ENCODE measurements around the gene PSMB3. TPM values are rescaled to one million over a fixed set of nuclear protein-coding genes. Genes with fewer than 3 reads are reported as not detected.

The PSMB3 gene
- total and polyA plus RNA-seq, 9 of the 15 experiments (the other 6 are each of a cell fraction or from before 2014, with no cell fraction given) = 460 to 2,775 (median 574) TPM

GRCh38 chr17:38779965-38780752 lies 27.6 kb downstream of the PSMB3 start:
- ATAC-seq = no peak
- CTCF ChIA-PET (ENCODE audit: low intra/inter-chr PET ratio) = no interaction called here
- H3K79me2 ChIP-seq (ENCODE audit: control insufficient read depth, insufficient read depth, low read length) = no peaks in the 10 kb centered on the region
- H3K9me3 ChIP-seq (replicated peaks; ENCODE audit: control insufficient read depth, insufficient read depth, low read depth, low read length) = no peaks in the 10 kb centered on the region
- TF ChIP-seq ZNF780A (CRISPR knock-in tag; IDR thresholded peaks at IDR 0.05) (no peak), DLX4 (CRISPR knock-in tag; IDR thresholded peaks at IDR 0.05) (no peak), SETDB1 (IDR thresholded peaks at IDR 0.05; ENCODE audit: low read length) (no peak), ZNF592 (IDR thresholded peaks at IDR 0.05) (no peak), ARHGAP35 (IDR thresholded peaks at IDR 0.05; ENCODE audit: partially characterized antibody) (no peak), SRSF7 (optimal IDR thresholded peaks at IDR 0.05; ENCODE audit: low read depth, low read length) (no peak), KAT8 (IDR thresholded peaks at IDR 0.05; ENCODE audit: low read depth) (no peak), HDAC1 (IDR thresholded peaks at IDR 0.05) (no peak), ZNF395 (CRISPR knock-in tag; IDR thresholded peaks at IDR 0.05) (no peak)
- intact Hi-C loops (cut with micrococcal nuclease) = no loop called here
- no peaks in the 10 kb centered on the region for H4K20me1 ChIP-seq (replicated peaks; ENCODE audit: control insufficient read depth, insufficient read depth, low read length)
- DNase-seq (ENCODE audit: extremely low read depth in 1 of 4, low spot score in 3 of 4) = no peak
- no peak overlapping the region for H3K4me3 ChIP-seq
- no TSS peak for BruUV-seq (replicated peaks)
- H3K4me2 ChIP-seq (ENCODE audit: insufficient read depth, low read length) = no peak overlapping the region
- no peaks in the 10 kb centered on the region for H3K27me3 ChIP-seq (ENCODE audit: control insufficient read depth in 2 of 2, insufficient read depth in 2 of 2, low read length in 2 of 2)
- no peaks in the 10 kb centered on the region for H3K4me1 ChIP-seq (replicated peaks in 1 of 2; ENCODE audit: control insufficient read depth in 2 of 2, insufficient read depth in 2 of 2, low read length in 2 of 2)
- FAIRE-seq = no peak
- POLR2A ChIA-PET = interaction anchor here (0.6 to 1.6 kb wide), 4 partner anchors 15 to 315 kb away, joined by 3 to 6 read pairs (median 3); no protein-coding TSS in a partner anchor
- H3K9ac ChIP-seq (ENCODE audit: insufficient read depth in 1 of 2, low read depth in 2 of 2, low read length in 2 of 2) = no peak overlapping the region
- no peak overlapping the region for H2AFZ ChIP-seq (ENCODE audit: low read depth, low read length)
- H3K9me1 ChIP-seq (ENCODE audit: control insufficient read depth, insufficient read depth, low read length) = no peaks in the 10 kb centered on the region
- no peak overlapping the region for H3K27ac ChIP-seq (ENCODE audit: extremely low read depth, low read depth, low read length)
- peaks cover 84% of the 10 kb centered on the region for H3K36me3 ChIP-seq (ENCODE audit: control insufficient read depth, insufficient read depth, low read length)
- in situ Hi-C loops (cut with MboI) = no loop called here
- whole genome bisulfite sequencing (ENCODE audit: insufficient coverage, low coverage, missing lambda C conversion rate) = 87% methylated on average over 20 of the region's 23 CpGs

Measured in K562 (cell line).